NB4 (cell line): ENCODE results near the gene IL17RE.

Source experiments
- DNase-seq: peaks from one replicate; pipeline ENCODE4 v3.0.0; 2010; ENCODE audit warnings: low read depth
- H3K4me3 ChIP-seq: one replicate; pipeline ENCODE4 v1.5.1; 2011; ENCODE audit warnings: mild to moderate bottlenecking, low read depth, low read length, moderate library complexity
- CTCF ChIP-seq: IDR thresholded peaks from one replicate; pipeline ENCODE4 v1.5.1; 2012; ENCODE audit warnings: low read depth, low read length
- MAX ChIP-seq: IDR thresholded peaks from 2 replicates; pipeline ENCODE4 v1.6.1; 2011; ENCODE audit warnings: low read depth, low read length
- MYC ChIP-seq: IDR thresholded peaks from 2 replicates; pipeline ENCODE4 v1.6.1; 2011; ENCODE audit warnings: low read depth, low read length
- POLR2A ChIP-seq: IDR thresholded peaks from 2 replicates; pipeline ENCODE4 v1.6.1; 2011; ENCODE audit warnings: mild to moderate bottlenecking; ENCODE audit not compliant: insufficient read length; ENCODE audit errors: extremely low read depth

IL17RE gene

GRCh38 chr3:9928158-9928557 lies 25.5 kb downstream of the IL17RE start:
- DNase-seq: no peak
- no peak overlapping the region for H3K4me3 ChIP-seq
- no peak for TF ChIP-seq MAX
- TF ChIP-seq POLR2A: no peak

GRCh38 chr3:9930804-9931418 lies 28.3 kb downstream of the IL17RE start:
- DNase-seq: peak; percentile 53
- no peak overlapping the region for H3K4me3 ChIP-seq
- TF ChIP-seq POLR2A (no peak), MAX (no peak), MYC (no peak), CTCF (no peak)

GRCh38 chr3:9932535-9932842 lies 29.8 kb downstream of the IL17RE start:
- DNase-seq: no peak
- TF ChIP-seq POLR2A: no peak
- no peak for TF ChIP-seq MAX
- no peak for TF ChIP-seq CTCF
- peak overlapping the region; percentile 54 for H3K4me3 ChIP-seq

GRCh38 chr3:9932843-9933560 lies 30.4 kb downstream of the IL17RE start:
- peak; percentile 54 for TF ChIP-seq POLR2A
- peak; percentile 72; the same call in 1 of the 2 replicates for TF ChIP-seq MYC
- TF ChIP-seq CTCF: peak; percentile 70
- TF ChIP-seq MAX: peak; percentile 76
- DNase-seq: peak; percentile 94
- peak overlapping the region; percentile 62 for H3K4me3 ChIP-seq

GRCh38 chr3:9933561-9934234 lies 31.1 kb downstream of the IL17RE start, which contains the start of gene CRELD1:
TSS of gene CRELD1 (plus strand) at chr3:9933834. CDS start at chr3:9934439, 605 bp downstream.
- peak; percentile 97 for DNase-seq
- H3K4me3 ChIP-seq: peak within 1 kb of the TSS; percentile 79
- TF ChIP-seq MAX (peak; percentile 89), CTCF (no peak), MYC (peak; percentile 72), POLR2A (peak; percentile 60)

GRCh38 chr3:9934235-9934621 lies 31.6 kb downstream of the IL17RE start:
- H3K4me3 ChIP-seq: peak overlapping the region; percentile 79
- TF ChIP-seq CTCF: no peak
- TF ChIP-seq MAX: no peak
- TF ChIP-seq MYC: no peak
- no peak for TF ChIP-seq POLR2A
- DNase-seq: peak; percentile 59
